IMR-90 (cell line): ENCODE results near the gene PRMT5. TPM values are rescaled to one million over a fixed set of nuclear protein-coding genes. Genes with fewer than 3 reads are reported as not detected.

Source experiments
- ATAC-seq: fragments of 200-7000 bp; cut with Tn5 transposase; 2 replicates; pipeline ENCODE4 v1.9.1; 2020; ENCODE audit warnings: low read depth, mild to moderate bottlenecking, moderate library complexity
- BruUV-seq: library from RNA; stranded (reverse); fragments of 400-500 nt; replicated peaks from 2 replicates; lab custom pipeline; 2021; lab: Mats Ljungman, UMichigan
- CTCF ChIA-PET: fragments of 300-600 bp; formaldehyde crosslinking; extraction: SDS; loops from one replicate; lab custom pipeline; 2021; ENCODE audit warnings: antibody characterized with exemption; lab: Yijun Ruan, JAX
- POLR2A ChIA-PET: fragments of 300-600 bp; sonication (Branson Sonifier 250); formaldehyde crosslinking; loops from one replicate; lab custom pipeline; 2022; ENCODE audit warnings: antibody characterized with exemption; ENCODE audit not compliant: unreplicated experiment; lab: Charles Lee
- DNase-seq: peaks from one replicate; pipeline ENCODE4 v3.0.0; 2013
- H2AFZ ChIP-seq: replicated peaks from 2 replicates; pipeline ENCODE3; 2013; ENCODE audit warnings: low read length, mild to moderate bottlenecking; ENCODE audit not compliant: poor library complexity
- H2AK5ac ChIP-seq: 2 replicates; pipeline ENCODE4 v1.6.1; 2013; ENCODE audit warnings: low read depth, low read length, inconsistent platforms
- H2AK9ac ChIP-seq: replicated peaks from 2 replicates; pipeline ENCODE3; 2013; ENCODE audit warnings: mild to moderate bottlenecking, low read depth, low read length, moderate library complexity; ENCODE audit not compliant: poor library complexity
- H2BK120ac ChIP-seq: 2 replicates; pipeline ENCODE4 v1.6.1; 2013; ENCODE audit warnings: low read depth, low read length, inconsistent platforms
- H2BK15ac ChIP-seq: 3 replicates; pipeline ENCODE4 v1.6.1; 2013; ENCODE audit warnings: low read depth, low read length, inconsistent platforms
- H2BK20ac ChIP-seq: 2 replicates; pipeline ENCODE4 v1.6.1; 2013; ENCODE audit warnings: low read depth, mild to moderate bottlenecking, inconsistent platforms, low read length, moderate library complexity
- H2BK5ac ChIP-seq: 2 replicates; pipeline ENCODE4 v1.6.1; 2013; ENCODE audit warnings: mild to moderate bottlenecking, low read depth, low read length, inconsistent platforms; ENCODE audit not compliant: poor library complexity, severe bottlenecking
- H3K14ac ChIP-seq: replicated peaks from 2 replicates; pipeline ENCODE4 v1.6.1; 2013; ENCODE audit warnings: low read depth, low read length, inconsistent platforms
- H3K18ac ChIP-seq: 2 replicates; pipeline ENCODE4 v1.6.1; 2013; ENCODE audit warnings: low read depth, low read length, control low read depth
- H3K23ac ChIP-seq: 2 replicates; pipeline ENCODE4 v1.6.1; 2013; ENCODE audit warnings: low read depth, low read length, inconsistent platforms
- H3K27ac ChIP-seq: 2 replicates; pipeline ENCODE4 v1.5.1; 2013; ENCODE audit warnings: mild to moderate bottlenecking, control low read depth, low read length; ENCODE audit not compliant: insufficient read depth
- H3K27me3 ChIP-seq: 2 replicates; pipeline ENCODE4 v1.6.1; 2013; ENCODE audit warnings: low read length; ENCODE audit not compliant: control insufficient read depth, insufficient read depth
- H3K36me3 ChIP-seq: 2 replicates; pipeline ENCODE4 v1.6.1; 2013; ENCODE audit warnings: low read length, mixed read lengths; ENCODE audit not compliant: control insufficient read depth, insufficient read depth
- H3K4ac ChIP-seq: 2 replicates; pipeline ENCODE4 v1.6.1; 2013; ENCODE audit warnings: low read depth, low read length, inconsistent platforms
- H3K4me1 ChIP-seq: 2 replicates; pipeline ENCODE4 v1.6.1; 2013; ENCODE audit warnings: low read length, mixed read lengths; ENCODE audit not compliant: control insufficient read depth, insufficient read depth
- H3K4me2 ChIP-seq: 2 replicates; pipeline ENCODE4 v1.6.1; 2013; ENCODE audit warnings: low read depth, mild to moderate bottlenecking, control low read depth, low read length, moderate library complexity
- H3K4me3 ChIP-seq: 2 replicates; pipeline ENCODE4 v1.5.1; 2013; ENCODE audit warnings: low read depth, mild to moderate bottlenecking, control low read depth, low read length, moderate library complexity; ENCODE audit not compliant: insufficient read depth
- H3K56ac ChIP-seq: 2 replicates; pipeline ENCODE4 v1.6.1; 2013; ENCODE audit warnings: low read length, inconsistent platforms; ENCODE audit not compliant: insufficient read depth; ENCODE audit errors: extremely low read depth
- H3K79me1 ChIP-seq, 2 experiments: 2 replicates each; pipeline ENCODE4 v1.6.1; 2013; ENCODE audit warnings: low read length in 2 of 2, inconsistent platforms in 1 of 2, low read depth in 1 of 2
- H3K9ac ChIP-seq: 2 replicates; pipeline ENCODE4 v1.6.1; 2013; ENCODE audit warnings: low read depth, low read length, control low read depth
- H3K9me1 ChIP-seq: 2 replicates; pipeline ENCODE4 v1.6.1; 2013; ENCODE audit warnings: low read length, inconsistent platforms; ENCODE audit not compliant: insufficient read depth
- H3K9me3 ChIP-seq: 2 replicates; pipeline ENCODE4 v1.6.1; 2013; ENCODE audit warnings: low read length; ENCODE audit not compliant: control insufficient read depth, insufficient read depth
- H4K20me1 ChIP-seq: 2 replicates; pipeline ENCODE4 v1.6.1; 2013; ENCODE audit warnings: low read length, inconsistent platforms; ENCODE audit not compliant: insufficient read depth
- H4K5ac ChIP-seq: 2 replicates; pipeline ENCODE4 v1.6.1; 2013; ENCODE audit warnings: mild to moderate bottlenecking, low read depth, low read length, control low read depth
- H4K8ac ChIP-seq, 2 experiments: 2 replicates each; pipeline ENCODE4 v1.6.1; 2013; ENCODE audit warnings: low read depth in 2 of 2, low read length in 2 of 2, control low read depth in 1 of 2, inconsistent platforms in 1 of 2
- H4K91ac ChIP-seq: 2 replicates; pipeline ENCODE4 v1.6.1; 2013; ENCODE audit warnings: low read depth, low read length, inconsistent platforms; ENCODE audit not compliant: insufficient read depth
- CHD1 ChIP-seq: IDR thresholded peaks from 2 replicates; pipeline ENCODE4 v1.6.1; 2012; ENCODE audit warnings: low read depth, low read length, improper control_type of control experiment
- MAZ ChIP-seq: IDR thresholded peaks from 2 replicates; pipeline ENCODE4 v1.6.1; 2012; ENCODE audit warnings: low read depth, mild to moderate bottlenecking, low read length, improper control_type of control experiment, moderate library complexity, borderline replicate concordance
- POLR2A ChIP-seq: IDR thresholded peaks from 2 replicates; pipeline ENCODE4 v1.6.1; 2012; ENCODE audit warnings: mild to moderate bottlenecking, low read depth, low read length
- RCOR1 ChIP-seq: IDR thresholded peaks from 2 replicates; pipeline ENCODE4 v1.6.1; 2012; ENCODE audit warnings: mild to moderate bottlenecking, low read length, improper control_type of control experiment; ENCODE audit not compliant: insufficient replicate concordance
- SMC3 ChIP-seq: fragments of 150-350 bp; IDR thresholded peaks from 2 replicates; pipeline ENCODE4 v1.6.1; 2016; ENCODE audit warnings: low read depth, mild to moderate bottlenecking, antibody characterized with exemption, low read length, moderate library complexity
- WGBS, 2 experiments: methylation state at CpG; one replicate each; pipeline versions ENCODE4 v1.1.5 to v1.1.7; 2013; ENCODE audit warnings: missing lambda C conversion rate in 2 of 2; ENCODE audit not compliant: insufficient read length in 1 of 2; ENCODE audit errors: extremely low coverage in 2 of 2; 5-methylcytosine and 5-hydroxymethylcytosine counted together
- dilution Hi-C: fragments of 300-500 bp; cut with HindIII; formaldehyde crosslinking; loops from one replicate; pipeline ENCODE4 v1.14.3; 2018; ENCODE audit warnings: low sequenced_read_pairs; ENCODE audit not compliant: unreplicated experiment
- in situ Hi-C: fragments of 300-500 bp; cut with MboI; formaldehyde crosslinking; loops from 3 replicates; pipeline ENCODE4 v1.14.3; 2019; ENCODE audit warnings: low sequenced_read_pairs, inconsistent platforms, mixed read lengths
- intact Hi-C: fragments of 100-400 bp; cut with micrococcal nuclease; formaldehyde crosslinking; loops from 2 replicates; pipeline ENCODE4 v1.10.0; 2022
- polyA plus RNA-seq, 3 experiments: library from polyadenylated mRNA; depleted of rRNA; stranded (reverse); fragments of >200 nt; gene quantifications; 2 replicates each; pipeline ENCODE4 v1.2.3, GENCODE V29; 2012; ENCODE audit warnings: low replicate concordance in 1 of 3
- total RNA-seq: library from RNA; depleted of rRNA; stranded (reverse); fragments of >200 nt; gene quantifications from 2 replicates; pipeline ENCODE4 v1.2.3, GENCODE V29; 2012
- TF ChIP-seq, protein P1 (sequence below): conservative IDR thresholded peaks from 2 replicates; pipeline ENCODE4 v1.5.1; 2012; ENCODE audit warnings: mild to moderate bottlenecking, low read depth, low read length, improper control_type of control experiment
- TF ChIP-seq, protein P2 (sequence below): fragments of 150-350 bp; IDR thresholded peaks from 2 replicates; pipeline ENCODE4 v1.6.1; 2017; ENCODE audit warnings: mild to moderate bottlenecking, antibody characterized with exemption, low read length, low read depth

The PRMT5 gene
- total and polyA plus RNA-seq, 2 of the 4 experiments (the other 2 are of a cell fraction): 99.3 to 136 TPM

DNA sequence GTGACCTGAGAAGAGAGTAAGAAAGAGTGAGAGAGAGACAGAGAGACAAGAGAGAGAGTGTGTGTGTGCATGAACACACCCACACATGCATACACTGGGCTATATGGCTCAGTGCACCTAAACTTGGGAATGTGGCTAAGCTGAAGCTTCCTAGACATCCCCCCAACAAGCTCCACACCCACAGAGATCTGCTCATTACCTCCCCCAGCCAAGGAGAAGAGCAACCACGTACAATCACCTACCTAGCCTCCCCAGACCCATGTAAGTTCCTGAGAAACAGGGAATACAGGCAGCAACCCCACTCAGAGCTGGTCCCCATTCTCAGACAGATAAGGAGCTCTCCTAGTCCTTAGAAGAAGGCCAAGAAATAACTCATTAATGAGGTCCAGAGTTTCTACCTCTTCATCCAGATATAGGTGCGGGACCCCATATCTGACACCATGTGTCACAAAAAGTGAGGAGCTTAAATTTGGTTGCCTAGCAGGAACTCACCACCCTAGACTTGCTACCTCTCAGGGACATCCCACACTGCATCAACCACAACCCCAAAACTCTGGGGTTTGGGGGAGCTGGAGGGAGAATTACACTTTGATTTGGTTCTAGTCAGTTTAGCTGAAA, 43.2 kb upstream of the PRMT5 start:
- Histone ChIP-seq H3K9me1 (no peaks in the 10 kb centered on the region), H2AK9ac (peak overlapping the region; percentile 23), H3K27me3 (no peaks in the 10 kb centered on the region), H3K14ac (no peak overlapping the region), H3K56ac (no peak overlapping the region), H3K4me3 (no peak overlapping the region), H3K4me2 (no peak overlapping the region), H3K9me3 (no peaks in the 10 kb centered on the region), H3K9ac (no peak overlapping the region), H3K23ac (0 out of 2 replicates have a peak overlapping the region, but pooled peaks have one; percentile 33), H2AFZ (no peak overlapping the region), H3K79me1 (peaks cover 33 to 51% of the 10 kb centered on the region in 2 experiments), H2BK20ac (no peak overlapping the region), H2BK15ac (no peak overlapping the region), H4K20me1 (peaks cover 30% of the 10 kb centered on the region), H3K4ac (no peak overlapping the region), H2AK5ac (no peak overlapping the region), H3K18ac (no peak overlapping the region), H3K27ac (no peak overlapping the region), H2BK5ac (no peak overlapping the region), H2BK120ac (no peak overlapping the region), H3K4me1 (peaks cover 19% of the 10 kb centered on the region), H4K91ac (no peak overlapping the region), H3K36me3 (peaks cover 48% of the 10 kb centered on the region), H4K5ac (no peak overlapping the region), H4K8ac (no peak overlapping the region)
- in situ Hi-C loops (no loop called here), intact Hi-C loops (no loop called here), dilution Hi-C loops (no loop called here)
- TSS peak; percentile 65 for BruUV-seq
- no CpG with 5 or more reads among the region's 2 CpGs for WGBS, 2 experiments
- CTCF ChIA-PET: interaction anchor here (0.8 to 2.4 kb wide), 3 partner anchors 11 to 22 kb away, joined by 5 to 8 read pairs (median 7); no protein-coding TSS in a partner anchor
- POLR2A ChIA-PET: interaction anchor here (0.5 to 1.5 kb wide), 2 partner anchors 11 to 34 kb away, joined by 5 read pairs; partner anchors contain the start of gene AJUBA
- TF ChIP-seq POLR2A (no peak), SMC3 (no peak), RCOR1 (no peak), CHD1 (no peak), MAZ (no peak)
- TF ChIP-seq, protein P1, sequence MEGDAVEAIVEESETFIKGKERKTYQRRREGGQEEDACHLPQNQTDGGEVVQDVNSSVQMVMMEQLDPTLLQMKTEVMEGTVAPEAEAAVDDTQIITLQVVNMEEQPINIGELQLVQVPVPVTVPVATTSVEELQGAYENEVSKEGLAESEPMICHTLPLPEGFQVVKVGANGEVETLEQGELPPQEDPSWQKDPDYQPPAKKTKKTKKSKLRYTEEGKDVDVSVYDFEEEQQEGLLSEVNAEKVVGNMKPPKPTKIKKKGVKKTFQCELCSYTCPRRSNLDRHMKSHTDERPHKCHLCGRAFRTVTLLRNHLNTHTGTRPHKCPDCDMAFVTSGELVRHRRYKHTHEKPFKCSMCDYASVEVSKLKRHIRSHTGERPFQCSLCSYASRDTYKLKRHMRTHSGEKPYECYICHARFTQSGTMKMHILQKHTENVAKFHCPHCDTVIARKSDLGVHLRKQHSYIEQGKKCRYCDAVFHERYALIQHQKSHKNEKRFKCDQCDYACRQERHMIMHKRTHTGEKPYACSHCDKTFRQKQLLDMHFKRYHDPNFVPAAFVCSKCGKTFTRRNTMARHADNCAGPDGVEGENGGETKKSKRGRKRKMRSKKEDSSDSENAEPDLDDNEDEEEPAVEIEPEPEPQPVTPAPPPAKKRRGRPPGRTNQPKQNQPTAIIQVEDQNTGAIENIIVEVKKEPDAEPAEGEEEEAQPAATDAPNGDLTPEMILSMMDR: no peak
- TF ChIP-seq, protein P2, sequence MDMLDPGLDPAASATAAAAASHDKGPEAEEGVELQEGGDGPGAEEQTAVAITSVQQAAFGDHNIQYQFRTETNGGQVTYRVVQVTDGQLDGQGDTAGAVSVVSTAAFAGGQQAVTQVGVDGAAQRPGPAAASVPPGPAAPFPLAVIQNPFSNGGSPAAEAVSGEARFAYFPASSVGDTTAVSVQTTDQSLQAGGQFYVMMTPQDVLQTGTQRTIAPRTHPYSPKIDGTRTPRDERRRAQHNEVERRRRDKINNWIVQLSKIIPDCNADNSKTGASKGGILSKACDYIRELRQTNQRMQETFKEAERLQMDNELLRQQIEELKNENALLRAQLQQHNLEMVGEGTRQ: no peak
- no peak for ATAC-seq
- no peak for DNase-seq
